ENCODE results near the gene SPNS2. TPM values are rescaled to one million over a fixed set of nuclear protein-coding genes. Genes with fewer than 3 reads are reported as not detected.

SPNS2 gene
- total and polyA plus RNA-seq, 10 of the 15 experiments (the other 5 are each of a cell fraction or from before 2014, with no cell fraction given): 0.04 to 1.1 (median 0.23) TPM; not detected in 2

DNA sequence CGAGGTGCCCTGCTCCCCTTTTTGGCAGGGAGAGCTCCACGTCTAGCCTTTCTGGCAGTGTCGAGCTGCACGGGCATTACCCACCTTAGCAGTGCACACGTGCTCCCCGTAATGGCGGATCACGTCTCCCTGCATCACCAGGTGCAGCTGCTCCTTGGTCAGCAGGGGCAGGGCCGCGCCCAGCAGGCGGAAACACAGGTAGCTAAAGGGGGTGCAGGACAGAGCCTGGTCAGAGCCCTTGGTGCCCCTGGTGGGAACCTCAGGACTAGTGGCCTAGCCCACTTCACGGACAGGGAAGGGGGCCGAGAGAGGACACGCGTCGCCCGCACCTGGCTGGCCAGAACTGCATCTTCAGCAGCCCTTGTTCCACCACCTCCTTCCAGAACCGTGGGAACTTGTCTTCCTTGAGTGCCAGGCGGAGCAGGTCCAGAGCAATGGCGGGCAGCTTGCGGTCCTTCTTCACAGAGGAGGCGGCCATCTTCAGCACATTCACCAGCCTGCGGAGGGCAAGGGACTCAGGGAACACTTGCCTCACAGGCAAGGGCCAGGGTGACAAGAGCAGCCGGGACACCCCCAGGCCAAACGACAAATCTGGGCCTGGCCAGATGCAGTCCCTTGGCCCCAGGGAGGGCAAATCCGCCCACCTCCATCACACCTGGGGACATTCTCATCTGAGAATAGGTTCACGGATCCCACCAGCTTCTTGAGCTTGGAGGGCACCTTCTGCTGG, 53.3 kb downstream of the SPNS2 start:
- intact Hi-C loops (cut with micrococcal nuclease; ENCODE audit: unreplicated experiment): no loop called here
- no peak for DNase-seq (ENCODE audit: low read depth, low spot score)
- Histone ChIP-seq H3K9ac (ENCODE audit: control insufficient read depth, insufficient read depth, low read length) (no peak overlapping the region), H3K4me3 (no peak overlapping the region), H3K4me1 (ENCODE audit: control insufficient read depth, insufficient read depth, low read length) (peaks cover 21% of the 10 kb centered on the region), H3K36me3 (ENCODE audit: control insufficient read depth in 2 of 2, insufficient read depth in 2 of 2, low read length in 1 of 2) (peaks cover 32 to 34% of the 10 kb centered on the region in 2 experiments), H3K4me2 (ENCODE audit: control insufficient read depth, insufficient read depth) (no peak overlapping the region), H3K27me3 (replicated peaks in 1 of 2; ENCODE audit: control insufficient read depth in 2 of 2, insufficient read depth in 2 of 2, low read length in 1 of 2) (no peaks in the 10 kb centered on the region), H2AFZ (ENCODE audit: control insufficient read depth, low read depth, low read length) (no peak overlapping the region), H3K27ac (ENCODE audit: control insufficient read depth, insufficient read depth) (no peak overlapping the region), H4K20me1 (ENCODE audit: control insufficient read depth, insufficient read depth) (no peaks in the 10 kb centered on the region; the same call in 1 of the 2 replicates), H3K9me3 (replicated peaks; ENCODE audit: control insufficient read depth, insufficient read depth, low read length) (no peaks in the 10 kb centered on the region), H3K79me2 (ENCODE audit: control insufficient read depth, insufficient read depth, low read length) (peaks cover 27% of the 10 kb centered on the region)
- ATAC-seq: no peak
- ChIA-PET POLR2A (no interaction called here), SMC1A (ENCODE audit: uncharacterized antibody, unreplicated experiment) (no interaction called here), RAD21 (ENCODE audit: unreplicated experiment) (no interaction called here), CTCF (interaction anchor here (1.2 to 5.8 kb wide), 3 partner anchors 11 to 15 kb away, joined by 3 to 60 read pairs (median 7); no protein-coding TSS in a partner anchor)
- in situ Hi-C loops (cut with MboI): no loop called here
- 92% methylated on average over 26 of the region's 27 CpGs for WGBS (ENCODE audit: insufficient coverage, insufficient replicate concordance, low lambda C conversion rate, missing lambda C conversion rate)
- no peak for FAIRE-seq
- TF ChIP-seq POLR2A (IDR thresholded peaks at IDR 0.05; ENCODE audit: low read depth, low read length): 0 out of 2 replicates have a peak, but pooled peaks have one; percentile 28
- TF ChIP-seq RBBP5 (conservative IDR thresholded peaks at IDR 0.05): no peak
- no TSS peak for BruUV-seq (replicated peaks)

DNA sequence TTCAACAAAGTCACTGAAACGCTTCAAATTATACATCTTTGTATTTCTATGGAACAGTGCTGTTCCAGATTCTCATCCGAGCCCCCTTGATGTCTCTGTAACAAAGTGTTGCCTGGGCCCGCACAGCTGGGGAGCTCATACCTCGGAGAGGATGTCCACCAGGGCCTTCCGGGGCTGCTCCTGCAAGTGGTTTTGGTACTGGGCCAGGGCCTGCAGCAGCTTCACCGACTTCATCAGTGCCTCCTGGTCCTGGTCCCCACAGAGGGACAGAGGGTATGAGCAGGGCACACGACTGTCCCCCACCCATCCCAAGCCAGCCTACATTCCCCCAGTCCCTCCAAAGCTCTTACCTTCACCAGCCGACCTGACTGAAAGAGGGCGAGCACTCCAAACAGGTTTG, 55.0 kb downstream of the SPNS2 start:
- POLR2A ChIA-PET: no interaction called here
- Histone ChIP-seq H3K9ac (ENCODE audit: control insufficient read depth, insufficient read depth, low read length) (peak overlapping the region; percentile 90), H3K27me3 (replicated peaks in 1 of 2; ENCODE audit: control insufficient read depth in 2 of 2, insufficient read depth in 2 of 2, low read length in 1 of 2) (no peaks in the 10 kb centered on the region), H3K27ac (ENCODE audit: control insufficient read depth, insufficient read depth) (no peak overlapping the region), H3K36me3 (ENCODE audit: control insufficient read depth in 2 of 2, insufficient read depth in 2 of 2, low read length in 1 of 2) (peaks cover 24 to 28% of the 10 kb centered on the region in 2 experiments), H2AFZ (ENCODE audit: control insufficient read depth, low read depth, low read length) (no peak overlapping the region), H3K79me2 (ENCODE audit: control insufficient read depth, insufficient read depth, low read length) (peaks cover 27% of the 10 kb centered on the region), H3K4me2 (ENCODE audit: control insufficient read depth, insufficient read depth) (peak overlapping the region; percentile 32), H3K9me3 (replicated peaks; ENCODE audit: control insufficient read depth, insufficient read depth, low read length) (no peaks in the 10 kb centered on the region), H3K4me3 (peak overlapping the region; percentile 96), H3K4me1 (ENCODE audit: control insufficient read depth, insufficient read depth, low read length) (peaks cover 21% of the 10 kb centered on the region), H4K20me1 (ENCODE audit: control insufficient read depth, insufficient read depth) (no peaks in the 10 kb centered on the region)
- TF ChIP-seq TAF1 (IDR thresholded peaks at IDR 0.05; ENCODE audit: borderline replicate concordance, low read depth, low read length): no peak
- no peak for TF ChIP-seq HCFC1 (IDR thresholded peaks at IDR 0.05; ENCODE audit: low read length)
- no peak for TF ChIP-seq SMAD1 (IDR thresholded peaks at IDR 0.05; ENCODE audit: low read depth, partially characterized antibody)
- no peak for TF ChIP-seq MTA3 (IDR thresholded peaks at IDR 0.05; ENCODE audit: borderline replicate concordance, low read length)
- TF ChIP-seq STAT3 (IDR thresholded peaks at IDR 0.05; ENCODE audit: low read depth, low read length): no peak
- TF ChIP-seq SREBF1 (IDR thresholded peaks at IDR 0.05; ENCODE audit: low read length): no peak
- TF ChIP-seq BCL11A (IDR thresholded peaks at IDR 0.05; ENCODE audit: low read depth, low read length): no peak
- SMC1A ChIA-PET (ENCODE audit: uncharacterized antibody, unreplicated experiment): interaction anchor here (1.3 kb wide), 1 partner anchor 30 kb away, joined by 4 read pairs; no protein-coding TSS in a partner anchor
- ATAC-seq (no peak), DNase-seq (ENCODE audit: low read depth, low spot score) (no peak), FAIRE-seq (no peak)
- intact Hi-C loops (cut with micrococcal nuclease; ENCODE audit: unreplicated experiment) (no loop called here), in situ Hi-C loops (cut with MboI) (no loop called here)
- BruUV-seq (replicated peaks): no TSS peak
- 85% methylated on average over 9 of the region's 9 CpGs for WGBS (ENCODE audit: insufficient coverage, insufficient replicate concordance, low lambda C conversion rate, missing lambda C conversion rate)
- CTCF ChIA-PET: interaction anchor here (1.4 to 5.8 kb wide), 2 partner anchors 10 to 14 kb away, joined by 3 to 60 read pairs; no protein-coding TSS in a partner anchor
- RAD21 ChIA-PET (ENCODE audit: unreplicated experiment): interaction anchor here (0.5 to 1.6 kb wide), 3 partner anchors 9 to 777 kb away, joined by 3 read pairs; no protein-coding TSS in a partner anchor
